Measurements from ENCODE around the gene ITGB1BP1. TPM values are rescaled to one million over a fixed set of nuclear protein-coding genes. Genes with fewer than 3 reads are reported as not detected.

Gene ITGB1BP1
- total and polyA plus RNA-seq, 2 of the 13 experiments (the other 11 are each of a cell fraction or from before 2014, with no cell fraction given): 106 to 108 TPM

DNA sequence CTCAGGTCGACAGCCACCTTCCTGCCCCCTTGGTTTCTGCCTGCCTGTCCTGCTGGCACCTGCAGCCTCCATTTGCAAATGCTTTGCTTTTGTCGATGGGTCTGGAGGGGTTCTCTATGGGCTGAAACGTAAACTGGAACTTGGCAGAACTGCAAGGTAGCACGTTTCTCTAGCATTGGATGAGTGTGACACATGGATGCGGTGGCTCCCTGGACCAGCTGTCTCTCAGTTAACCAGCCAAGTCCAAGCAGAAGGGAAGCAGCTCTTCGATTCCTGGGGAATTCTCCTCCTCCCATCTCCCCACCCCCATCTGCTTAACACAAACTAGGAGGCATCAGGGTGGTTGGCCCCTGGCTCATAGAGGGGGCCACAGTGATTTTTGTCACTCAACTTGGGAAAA is 57.3 kb downstream of the ITGB1BP1 start:
- no peak for TF ChIP-seq TAF15 (IDR thresholded peaks at IDR 0.05; ENCODE audit: low read depth, low read length, poor library complexity, severe bottlenecking)
- no peak for TF ChIP-seq NR2C2 (CRISPR knock-in tag; IDR thresholded peaks at IDR 0.05; ENCODE audit: borderline replicate concordance)
- TF ChIP-seq, protein P1, sequence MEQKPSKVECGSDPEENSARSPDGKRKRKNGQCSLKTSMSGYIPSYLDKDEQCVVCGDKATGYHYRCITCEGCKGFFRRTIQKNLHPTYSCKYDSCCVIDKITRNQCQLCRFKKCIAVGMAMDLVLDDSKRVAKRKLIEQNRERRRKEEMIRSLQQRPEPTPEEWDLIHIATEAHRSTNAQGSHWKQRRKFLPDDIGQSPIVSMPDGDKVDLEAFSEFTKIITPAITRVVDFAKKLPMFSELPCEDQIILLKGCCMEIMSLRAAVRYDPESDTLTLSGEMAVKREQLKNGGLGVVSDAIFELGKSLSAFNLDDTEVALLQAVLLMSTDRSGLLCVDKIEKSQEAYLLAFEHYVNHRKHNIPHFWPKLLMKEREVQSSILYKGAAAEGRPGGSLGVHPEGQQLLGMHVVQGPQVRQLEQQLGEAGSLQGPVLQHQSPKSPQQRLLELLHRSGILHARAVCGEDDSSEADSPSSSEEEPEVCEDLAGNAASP (CRISPR knock-in tag; IDR thresholded peaks at IDR 0.05; ENCODE audit: borderline replicate concordance): no peak
- no peak for TF ChIP-seq ETV5 (CRISPR knock-in tag; IDR thresholded peaks at IDR 0.05; ENCODE audit: borderline replicate concordance)
- TF ChIP-seq CREBL2 (CRISPR knock-in tag; IDR thresholded peaks at IDR 0.05; ENCODE audit: borderline replicate concordance): no peak
- TF ChIP-seq ZNF276 (CRISPR knock-in tag; IDR thresholded peaks at IDR 0.05; ENCODE audit: low read depth): no peak
- no peak for TF ChIP-seq ZNF724P (CRISPR knock-in tag; IDR thresholded peaks at IDR 0.05; ENCODE audit: borderline replicate concordance)
- no peak for TF ChIP-seq KLF13 (CRISPR knock-in tag; IDR thresholded peaks at IDR 0.05)
- TF ChIP-seq ZNF143 (CRISPR knock-in tag; IDR thresholded peaks at IDR 0.05): no peak
- TF ChIP-seq, protein P2, sequence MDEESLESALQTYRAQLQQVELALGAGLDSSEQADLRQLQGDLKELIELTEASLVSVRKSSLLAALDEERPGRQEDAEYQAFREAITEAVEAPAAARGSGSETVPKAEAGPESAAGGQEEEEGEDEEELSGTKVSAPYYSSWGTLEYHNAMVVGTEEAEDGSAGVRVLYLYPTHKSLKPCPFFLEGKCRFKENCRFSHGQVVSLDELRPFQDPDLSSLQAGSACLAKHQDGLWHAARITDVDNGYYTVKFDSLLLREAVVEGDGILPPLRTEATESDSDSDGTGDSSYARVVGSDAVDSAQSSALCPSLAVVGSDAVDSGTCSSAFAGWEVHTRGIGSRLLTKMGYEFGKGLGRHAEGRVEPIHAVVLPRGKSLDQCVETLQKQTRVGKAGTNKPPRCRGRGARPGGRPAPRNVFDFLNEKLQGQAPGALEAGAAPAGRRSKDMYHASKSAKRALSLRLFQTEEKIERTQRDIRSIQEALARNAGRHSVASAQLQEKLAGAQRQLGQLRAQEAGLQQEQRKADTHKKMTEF (CRISPR knock-in tag; IDR thresholded peaks at IDR 0.05): no peak
- TF ChIP-seq GABPB1 (CRISPR knock-in tag; IDR thresholded peaks at IDR 0.05): no peak
- TF ChIP-seq KDM5A (IDR thresholded peaks at IDR 0.05; ENCODE audit: borderline replicate concordance, low read length): no peak
- TF ChIP-seq TP53 (CRISPR knock-in tag; conservative IDR thresholded peaks at IDR 0.05): no peak
- Histone ChIP-seq H3K4me1 (ENCODE audit: insufficient read depth, low read length) (peaks cover 28% of the 10 kb centered on the region), H3K9ac (ENCODE audit: insufficient read depth, low read depth, low read length) (no peak overlapping the region), H3K27me3 (ENCODE audit: control insufficient read depth in 1 of 2, insufficient read depth in 2 of 2, low read length in 2 of 2) (no peaks in the 10 kb centered on the region), H3K4me2 (ENCODE audit: low read depth, low read length) (no peak overlapping the region), H3K9me3 (ENCODE audit: low read length) (no peaks in the 10 kb centered on the region), H3K4me3 (replicated peaks in 1 of 3; ENCODE audit: insufficient read depth in 1 of 3, low read depth in 2 of 3, low read length in 3 of 3) (no peak overlapping the region), H3K27ac (ENCODE audit: extremely low read length, insufficient read depth, low read length) (peak overlapping the region; percentile 41), H4K20me1 (ENCODE audit: insufficient read depth, low read length) (no peaks in the 10 kb centered on the region), H2AFZ (ENCODE audit: low read length) (no peak overlapping the region), H3K79me2 (ENCODE audit: insufficient read depth, low read length) (no peaks in the 10 kb centered on the region), H3K36me3 (replicated peaks in 1 of 2; ENCODE audit: control insufficient read depth in 1 of 2, insufficient read depth in 2 of 2, low read length in 2 of 2) (peaks cover 5 to 38% of the 10 kb centered on the region in 2 experiments; a peak in 4 of 5 replicates)
- FAIRE-seq: no peak
- ATAC-seq: no peak
- ChIA-PET CTCF (ENCODE audit: low intra/inter-chr PET ratio, low total read pairs) (no interaction called here), POLR2A (interaction anchor here (1.2 to 1.5 kb wide), 4 partner anchors 10 to 187 kb away, joined by 3 to 10 read pairs (median 5); no protein-coding TSS in a partner anchor)
- no TSS peak for BruUV-seq (replicated peaks)
- 88% methylated on average over 5 of the region's 6 CpGs for WGBS (ENCODE audit: low lambda C conversion rate)
- DNase-seq (ENCODE audit: low spot score): no peak
- intact Hi-C loops (cut with micrococcal nuclease; ENCODE audit: unreplicated experiment): no loop called here
- in situ Hi-C loops (cut with HindIII; ENCODE audit: extremely low pct_ligation_motif_present, low pct_unique_long_range_greater_than_20kb): no loop called here

Data from HepG2 (cell line).